WTC11 (cell line): ENCODE results near the gene MTA1. TPM values are rescaled to one million over a fixed set of nuclear protein-coding genes. Genes with fewer than 3 reads are reported as not detected.
A peak's percentile ranks its signal among the peaks of the same experiment; 100 is the strongest.

Experiments used
- ATAC-seq: fragments of 200-7000 bp; cut with Tn5 transposase; 2 replicates; pipeline ENCODE4 v1.10.0; 2021; ENCODE audit warnings: mild to moderate bottlenecking, moderate library complexity
- CTCF ChIA-PET: fragments of 300-600 bp; sonication (Branson Sonifier 250); formaldehyde crosslinking; loops from one replicate; lab custom pipeline; 2021; ENCODE audit warnings: antibody characterized with exemption; lab: Charles Lee
- POLR2A ChIA-PET: fragments of 350-600 bp; sonication (Branson Sonifier 250); formaldehyde crosslinking; loops from one replicate; lab custom pipeline; 2021; ENCODE audit warnings: antibody characterized with exemption; lab: Charles Lee
- DNase-seq: peaks from one replicate; pipeline ENCODE4 v3.0.0; 2021; ENCODE audit warnings: low spot score
- H3K27ac Mint-ChIP-seq: 2 replicates; pipeline ENCODE4 v1.8.0; 2021; ENCODE audit warnings: mixed read lengths
- H3K27me3 Mint-ChIP-seq: 2 replicates; pipeline ENCODE4 v1.8.0; 2021; ENCODE audit warnings: low read depth, mild to moderate bottlenecking, moderate library complexity, mixed read lengths
- H3K36me3 Mint-ChIP-seq: 2 replicates; pipeline ENCODE4 v1.8.0; 2021; ENCODE audit warnings: mixed read lengths
- H3K4me1 Mint-ChIP-seq: 2 replicates; pipeline ENCODE4 v1.8.0; 2022; ENCODE audit warnings: mixed read lengths
- H3K4me3 Mint-ChIP-seq: 2 replicates; pipeline ENCODE4 v1.8.0; 2021; ENCODE audit warnings: mild to moderate bottlenecking, moderate library complexity, mixed read lengths
- H3K9me3 Mint-ChIP-seq: 2 replicates; pipeline ENCODE4 v1.8.0; 2021; ENCODE audit warnings: mixed read lengths
- CBFB ChIP-seq: sonication (generic); formaldehyde crosslinking; IDR thresholded peaks from 2 replicates; pipeline ENCODE4 v1.8.1; 2022; ENCODE audit warnings: mild to moderate bottlenecking, low read depth, missing genetic modification reagents
- EMX1 ChIP-seq: fragments of 250-450 bp; sonication (Bioruptor Pico); IDR thresholded peaks from 2 replicates; pipeline ENCODE4 v1.8.0; 2021; ENCODE audit warnings: mild to moderate bottlenecking
- ETV6 ChIP-seq: sonication (generic); formaldehyde crosslinking; IDR thresholded peaks from 2 replicates; pipeline ENCODE4 v1.8.1; 2022; ENCODE audit warnings: mild to moderate bottlenecking, missing genetic modification reagents
- MXD4 ChIP-seq: fragments of 250-450 bp; sonication (Bioruptor Pico); IDR thresholded peaks from 2 replicates; pipeline ENCODE4 v1.8.0; 2021; ENCODE audit warnings: mild to moderate bottlenecking, moderate library complexity, borderline replicate concordance
- NFE2L1 ChIP-seq: sonication (generic); formaldehyde crosslinking; IDR thresholded peaks from 2 replicates; pipeline ENCODE4 v1.8.1; 2023; ENCODE audit warnings: missing genetic modification reagents
- NFYB ChIP-seq: sonication (generic); formaldehyde crosslinking; conservative IDR thresholded peaks from 2 replicates; pipeline ENCODE4 v1.8.0; 2022; ENCODE audit warnings: low read depth, missing genetic modification reagents
- NR1H2 ChIP-seq: sonication (generic); formaldehyde crosslinking; IDR thresholded peaks from 2 replicates; pipeline ENCODE4 v1.9.0; 2021; ENCODE audit warnings: mild to moderate bottlenecking, moderate library complexity, missing genetic modification reagents
- NR2C2 ChIP-seq: sonication (generic); formaldehyde crosslinking; IDR thresholded peaks from 2 replicates; pipeline ENCODE4 v1.8.0; 2022; ENCODE audit warnings: mild to moderate bottlenecking, missing genetic modification reagents
- NR3C1 ChIP-seq: sonication (generic); formaldehyde crosslinking; conservative IDR thresholded peaks from 2 replicates; pipeline ENCODE4 v1.8.1; 2023; ENCODE audit warnings: low read depth, mild to moderate bottlenecking, missing genetic modification reagents
- RELA ChIP-seq: sonication (generic); formaldehyde crosslinking; IDR thresholded peaks from 2 replicates; pipeline ENCODE4 v1.8.1; 2022; ENCODE audit warnings: missing genetic modification reagents, mild to moderate bottlenecking, borderline replicate concordance
- SMAD4 ChIP-seq: sonication (generic); formaldehyde crosslinking; IDR thresholded peaks from 2 replicates; pipeline ENCODE4 v1.8.0; 2022; ENCODE audit warnings: mild to moderate bottlenecking, missing genetic modification reagents
- TEAD4 ChIP-seq: sonication (generic); formaldehyde crosslinking; IDR thresholded peaks from 2 replicates; pipeline ENCODE4 v1.8.0; 2022; ENCODE audit warnings: mild to moderate bottlenecking, missing genetic modification reagents
- ZNF219 ChIP-seq: sonication (generic); formaldehyde crosslinking; IDR thresholded peaks from 2 replicates; pipeline ENCODE4 v1.8.0; 2023; ENCODE audit warnings: missing genetic modification reagents, mild to moderate bottlenecking, borderline replicate concordance
- ZNF232 ChIP-seq: sonication (generic); formaldehyde crosslinking; IDR thresholded peaks from 2 replicates; pipeline ENCODE4 v1.8.0; 2022; ENCODE audit warnings: mild to moderate bottlenecking, missing genetic modification reagents
- ZNF263 ChIP-seq: sonication (generic); formaldehyde crosslinking; IDR thresholded peaks from 2 replicates; pipeline ENCODE4 v1.8.1; 2022; ENCODE audit warnings: low read depth, mild to moderate bottlenecking, moderate library complexity, missing genetic modification reagents
- ZNF416 ChIP-seq: fragments of 250-450 bp; sonication (Bioruptor Pico); IDR thresholded peaks from 2 replicates; pipeline ENCODE4 v1.9.0; 2021; ENCODE audit warnings: mild to moderate bottlenecking, inconsistent platforms
- total RNA-seq: library from RNA; stranded (reverse); gene quantifications from 3 replicates; pipeline ENCODE4 v1.2.3, GENCODE V29; 2021
- TF ChIP-seq, protein P1 (sequence below): fragments of 250-450 bp; sonication (Bioruptor Pico); IDR thresholded peaks from 2 replicates; pipeline ENCODE4 v1.8.0; 2021; ENCODE audit warnings: mild to moderate bottlenecking
- TF ChIP-seq, protein P2 (sequence below): sonication (generic); formaldehyde crosslinking; IDR thresholded peaks from 2 replicates; pipeline ENCODE4 v1.8.1; 2022; ENCODE audit warnings: low read depth, missing genetic modification reagents, borderline replicate concordance
- TF ChIP-seq, protein P3 (sequence below): fragments of 250-450 bp; sonication (Bioruptor Pico); conservative IDR thresholded peaks from 2 replicates; pipeline ENCODE4 v1.9.0; 2021; ENCODE audit warnings: mild to moderate bottlenecking
- TF ChIP-seq, protein P4 (sequence below): sonication (generic); formaldehyde crosslinking; IDR thresholded peaks from 2 replicates; pipeline ENCODE4 v1.8.0; 2022; ENCODE audit warnings: mild to moderate bottlenecking, missing genetic modification reagents
- TF ChIP-seq, protein P5 (sequence below): sonication (generic); formaldehyde crosslinking; IDR thresholded peaks from 2 replicates; pipeline ENCODE4 v1.8.1; 2022; ENCODE audit warnings: mild to moderate bottlenecking, moderate library complexity, missing genetic modification reagents
- TF ChIP-seq, protein P6 (sequence below): fragments of 250-450 bp; sonication (Bioruptor Pico); IDR thresholded peaks from 2 replicates; pipeline ENCODE4 v1.9.0; 2021; ENCODE audit warnings: mild to moderate bottlenecking

The MTA1 gene
- total RNA-seq, 1 experiment from 2014 or later: 279 TPM

DNA sequence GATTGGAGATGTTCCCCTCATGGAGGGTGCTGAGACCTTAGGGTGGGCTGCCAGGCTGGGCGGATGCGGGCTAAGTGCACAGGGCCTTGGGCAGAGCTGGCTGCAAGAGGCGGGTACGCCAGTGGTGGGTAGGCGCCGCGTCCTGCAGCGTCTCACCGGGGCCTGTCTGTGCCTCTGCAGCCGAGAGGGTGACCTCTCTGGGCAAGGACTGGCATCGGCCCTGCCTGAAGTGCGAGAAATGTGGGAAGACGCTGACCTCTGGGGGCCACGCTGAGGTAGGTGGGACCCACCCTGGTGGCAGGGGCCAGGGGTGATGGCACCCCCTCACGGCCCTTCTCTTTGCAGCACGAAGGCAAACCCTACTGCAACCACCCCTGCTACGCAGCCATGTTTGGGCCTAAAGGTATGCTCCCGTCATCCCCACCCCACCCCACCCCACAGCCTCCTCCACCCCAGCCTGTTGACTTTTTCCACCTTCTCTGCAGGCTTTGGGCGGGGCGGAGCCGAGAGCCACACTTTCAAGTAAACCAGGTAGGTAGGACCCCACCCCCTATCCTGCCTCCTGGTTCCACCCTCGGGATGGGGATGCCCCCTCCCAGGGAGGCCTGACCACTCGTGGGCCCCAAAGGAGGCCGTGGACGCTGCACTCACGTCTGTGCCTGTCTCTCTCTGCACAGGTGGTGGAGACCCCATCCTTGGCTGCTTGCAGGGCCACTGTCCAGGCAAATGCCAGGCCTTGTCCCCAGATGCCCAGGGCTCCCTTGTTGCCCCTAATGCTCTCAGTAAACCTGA is 68.6 kb downstream of the MTA1 start:
- ChIA-PET POLR2A (no interaction called here), CTCF (interaction anchor here (1.5 to 3.4 kb wide), 5 partner anchors 7 to 118 kb away, joined by 4 to 93 read pairs (median 49); no protein-coding TSS in a partner anchor)
- H3K27me3 Mint-ChIP-seq: peaks cover 58% of the 10 kb centered on the region
- peak overlapping the region; percentile 25 for H3K4me3 Mint-ChIP-seq
- DNase-seq (no peak), ATAC-seq (no peak)
- H3K9me3 Mint-ChIP-seq: no peaks in the 10 kb centered on the region
- no peaks in the 10 kb centered on the region for H3K36me3 Mint-ChIP-seq
- H3K27ac Mint-ChIP-seq: no peak overlapping the region
- TF ChIP-seq, protein P1, sequence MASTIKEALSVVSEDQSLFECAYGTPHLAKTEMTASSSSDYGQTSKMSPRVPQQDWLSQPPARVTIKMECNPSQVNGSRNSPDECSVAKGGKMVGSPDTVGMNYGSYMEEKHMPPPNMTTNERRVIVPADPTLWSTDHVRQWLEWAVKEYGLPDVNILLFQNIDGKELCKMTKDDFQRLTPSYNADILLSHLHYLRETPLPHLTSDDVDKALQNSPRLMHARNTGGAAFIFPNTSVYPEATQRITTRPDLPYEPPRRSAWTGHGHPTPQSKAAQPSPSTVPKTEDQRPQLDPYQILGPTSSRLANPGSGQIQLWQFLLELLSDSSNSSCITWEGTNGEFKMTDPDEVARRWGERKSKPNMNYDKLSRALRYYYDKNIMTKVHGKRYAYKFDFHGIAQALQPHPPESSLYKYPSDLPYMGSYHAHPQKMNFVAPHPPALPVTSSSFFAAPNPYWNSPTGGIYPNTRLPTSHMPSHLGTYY (CRISPR knock-in tag): no peak
- TF ChIP-seq NR3C1 (CRISPR knock-in tag) (no peak), EMX1 (CRISPR knock-in tag) (no peak), ZNF219 (no peak), NR1H2 (no peak), NFE2L1 (no peak), SMAD4 (CRISPR knock-in tag) (no peak), CBFB (CRISPR knock-in tag) (no peak), ZNF232 (CRISPR knock-in tag) (no peak), ETV6 (no peak), NR2C2 (CRISPR knock-in tag) (no peak)
- TF ChIP-seq, protein P2, sequence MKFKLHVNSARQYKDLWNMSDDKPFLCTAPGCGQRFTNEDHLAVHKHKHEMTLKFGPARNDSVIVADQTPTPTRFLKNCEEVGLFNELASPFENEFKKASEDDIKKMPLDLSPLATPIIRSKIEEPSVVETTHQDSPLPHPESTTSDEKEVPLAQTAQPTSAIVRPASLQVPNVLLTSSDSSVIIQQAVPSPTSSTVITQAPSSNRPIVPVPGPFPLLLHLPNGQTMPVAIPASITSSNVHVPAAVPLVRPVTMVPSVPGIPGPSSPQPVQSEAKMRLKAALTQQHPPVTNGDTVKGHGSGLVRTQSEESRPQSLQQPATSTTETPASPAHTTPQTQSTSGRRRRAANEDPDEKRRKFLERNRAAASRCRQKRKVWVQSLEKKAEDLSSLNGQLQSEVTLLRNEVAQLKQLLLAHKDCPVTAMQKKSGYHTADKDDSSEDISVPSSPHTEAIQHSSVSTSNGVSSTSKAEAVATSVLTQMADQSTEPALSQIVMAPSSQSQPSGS (CRISPR knock-in tag): no peak
- TF ChIP-seq, protein P3, sequence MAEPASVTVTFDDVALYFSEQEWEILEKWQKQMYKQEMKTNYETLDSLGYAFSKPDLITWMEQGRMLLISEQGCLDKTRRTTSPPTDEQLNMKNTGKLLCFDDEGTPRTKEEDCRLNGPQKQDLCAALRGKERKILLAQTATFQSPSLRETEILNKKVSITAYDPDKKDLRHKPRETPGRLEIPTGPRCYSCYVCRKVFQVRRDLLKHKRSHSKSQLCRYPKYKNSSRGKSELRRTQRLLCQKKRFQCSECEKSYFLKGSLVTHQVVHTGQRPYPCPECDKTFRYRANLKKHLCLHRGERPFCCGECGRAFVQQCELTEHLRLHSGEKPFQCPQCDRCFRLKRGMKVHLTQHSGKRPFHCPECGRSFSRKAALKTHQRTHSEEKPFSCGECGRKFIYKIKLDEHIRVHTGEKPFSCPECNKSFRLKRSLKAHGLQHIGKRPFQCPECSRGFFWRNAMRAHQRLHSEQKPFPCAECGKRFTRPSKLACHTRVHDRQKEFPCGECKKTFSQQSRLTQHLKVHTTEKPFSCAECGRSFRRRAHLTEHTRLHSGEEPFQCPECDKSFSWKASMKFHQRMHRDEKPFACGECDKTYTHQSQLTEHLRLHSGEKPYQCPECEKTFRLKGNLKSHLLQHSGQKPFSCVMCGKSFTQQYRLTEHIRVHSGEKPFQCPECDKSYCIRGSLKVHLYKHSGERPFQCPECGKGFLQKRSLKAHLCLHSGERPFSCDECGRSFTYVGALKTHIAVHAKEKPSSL (CRISPR knock-in tag): no peak
- TF ChIP-seq, protein P4, sequence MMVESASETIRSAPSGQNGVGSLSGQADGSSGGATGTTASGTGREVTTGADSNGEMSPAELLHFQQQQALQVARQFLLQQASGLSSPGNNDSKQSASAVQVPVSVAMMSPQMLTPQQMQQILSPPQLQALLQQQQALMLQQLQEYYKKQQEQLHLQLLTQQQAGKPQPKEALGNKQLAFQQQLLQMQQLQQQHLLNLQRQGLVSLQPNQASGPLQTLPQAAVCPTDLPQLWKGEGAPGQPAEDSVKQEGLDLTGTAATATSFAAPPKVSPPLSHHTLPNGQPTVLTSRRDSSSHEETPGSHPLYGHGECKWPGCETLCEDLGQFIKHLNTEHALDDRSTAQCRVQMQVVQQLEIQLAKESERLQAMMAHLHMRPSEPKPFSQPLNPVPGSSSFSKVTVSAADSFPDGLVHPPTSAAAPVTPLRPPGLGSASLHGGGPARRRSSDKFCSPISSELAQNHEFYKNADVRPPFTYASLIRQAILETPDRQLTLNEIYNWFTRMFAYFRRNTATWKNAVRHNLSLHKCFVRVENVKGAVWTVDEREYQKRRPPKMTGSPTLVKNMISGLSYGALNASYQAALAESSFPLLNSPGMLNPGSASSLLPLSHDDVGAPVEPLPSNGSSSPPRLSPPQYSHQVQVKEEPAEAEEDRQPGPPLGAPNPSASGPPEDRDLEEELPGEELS: no peak
- TF ChIP-seq, protein P5, sequence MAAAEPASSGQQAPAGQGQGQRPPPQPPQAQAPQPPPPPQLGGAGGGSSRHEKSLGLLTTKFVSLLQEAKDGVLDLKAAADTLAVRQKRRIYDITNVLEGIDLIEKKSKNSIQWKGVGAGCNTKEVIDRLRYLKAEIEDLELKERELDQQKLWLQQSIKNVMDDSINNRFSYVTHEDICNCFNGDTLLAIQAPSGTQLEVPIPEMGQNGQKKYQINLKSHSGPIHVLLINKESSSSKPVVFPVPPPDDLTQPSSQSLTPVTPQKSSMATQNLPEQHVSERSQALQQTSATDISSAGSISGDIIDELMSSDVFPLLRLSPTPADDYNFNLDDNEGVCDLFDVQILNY: no peak
- peaks cover 4% of the 10 kb centered on the region for H3K4me1 Mint-ChIP-seq

DNA sequence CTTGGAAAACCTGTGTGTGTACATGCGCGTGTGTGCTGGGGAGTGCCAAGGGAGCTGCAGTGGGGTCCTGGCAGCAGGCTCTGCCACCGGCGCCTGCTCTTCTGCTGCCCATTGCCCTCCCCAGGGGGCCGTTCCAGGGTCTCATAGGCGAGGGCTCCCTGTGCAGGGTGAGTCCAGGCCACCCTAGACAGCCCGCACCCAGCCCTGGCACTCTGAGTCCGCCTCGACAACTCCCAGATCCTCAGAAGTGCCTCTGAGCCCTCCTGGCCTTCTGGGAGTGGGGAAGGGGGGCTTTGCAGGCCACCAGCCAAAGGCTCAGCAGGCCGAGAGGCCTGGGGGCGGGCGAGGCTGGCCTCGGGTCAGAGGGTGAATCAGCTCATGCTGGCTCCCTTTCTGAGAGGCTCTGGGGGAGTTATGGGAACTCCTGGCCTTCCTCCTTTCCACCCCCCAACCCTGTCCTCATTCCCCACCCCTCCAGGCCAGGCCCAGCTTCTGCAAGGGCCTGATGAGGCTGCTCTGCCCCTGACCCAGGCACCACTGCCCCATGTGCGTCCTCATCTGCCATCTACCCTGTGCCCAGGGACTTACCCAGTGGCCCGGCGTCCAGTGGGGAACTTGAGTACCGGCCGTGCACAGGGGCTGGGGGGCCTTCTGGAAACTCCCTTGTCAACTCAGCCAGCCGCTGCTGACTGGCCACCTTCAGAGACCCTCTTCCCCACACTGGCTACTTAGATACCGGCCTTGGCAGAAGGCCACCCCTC is 69.3 kb downstream of the MTA1 start:
- POLR2A ChIA-PET: interaction anchor here (0.6 to 1.7 kb wide), 2 partner anchors 8 to 118 kb away, joined by 5 to 10 read pairs; no protein-coding TSS in a partner anchor
- peak overlapping the region; percentile 59 for H3K4me3 Mint-ChIP-seq
- no peak for TF ChIP-seq TEAD4 (CRISPR knock-in tag)
- TF ChIP-seq NFYB (CRISPR knock-in tag): no peak
- TF ChIP-seq ZNF416 (CRISPR knock-in tag): no peak
- no peak for TF ChIP-seq ZNF263 (CRISPR knock-in tag)
- TF ChIP-seq, protein P4: no peak
- TF ChIP-seq MXD4 (CRISPR knock-in tag): no peak
- TF ChIP-seq, protein P6, sequence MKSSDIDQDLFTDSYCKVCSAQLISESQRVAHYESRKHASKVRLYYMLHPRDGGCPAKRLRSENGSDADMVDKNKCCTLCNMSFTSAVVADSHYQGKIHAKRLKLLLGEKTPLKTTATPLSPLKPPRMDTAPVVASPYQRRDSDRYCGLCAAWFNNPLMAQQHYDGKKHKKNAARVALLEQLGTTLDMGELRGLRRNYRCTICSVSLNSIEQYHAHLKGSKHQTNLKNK: no peak
- TF ChIP-seq, protein P1 (CRISPR knock-in tag): no peak
- TF ChIP-seq RELA: no peak
- peaks cover 4% of the 10 kb centered on the region for H3K4me1 Mint-ChIP-seq
- ATAC-seq (no peak), DNase-seq (no peak)
- CTCF ChIA-PET: interaction anchor here (1.0 to 3.4 kb wide), 20 partner anchors 7 to 307 kb away, joined by 3 to 93 read pairs (median 9); no protein-coding TSS in a partner anchor
- no peak overlapping the region for H3K27ac Mint-ChIP-seq
- no peaks in the 10 kb centered on the region for H3K36me3 Mint-ChIP-seq
- H3K27me3 Mint-ChIP-seq: peaks cover 56% of the 10 kb centered on the region
- H3K9me3 Mint-ChIP-seq: no peaks in the 10 kb centered on the region
